Endothelial cell of umbilical vein (primary cell): ENCODE data around the gene PLPP1.

Experiments used
- MYC ChIP-seq: IDR thresholded peaks from one replicate; pipeline ENCODE4 v1.6.1; 2011; ENCODE audit warnings: mild to moderate bottlenecking, low read depth, low read length
- POLR2A ChIP-seq: IDR thresholded peaks from 2 replicates; pipeline ENCODE4 v1.6.1; 2012; ENCODE audit warnings: low read depth, mild to moderate bottlenecking, control low read depth, low read length
- TF ChIP-seq, protein P1 (sequence below): IDR thresholded peaks from 2 replicates; pipeline ENCODE4 v1.6.1; 2011; ENCODE audit not compliant: insufficient read depth, insufficient read length
- TF ChIP-seq, protein P2 (sequence below), 2 donors: IDR thresholded peaks; 1 replicate in 1 of 2; 2 replicates in 1 of 2; pipeline ENCODE4 v1.5.1; 2011; ENCODE audit warnings: low read length in 2 of 2, mild to moderate bottlenecking in 2 of 2, moderate library complexity in 2 of 2, control low read depth in 1 of 2, inconsistent platforms in 1 of 2, low read depth in 1 of 2; ENCODE audit not compliant: insufficient read depth in 1 of 2; ENCODE audit errors: extremely low read depth in 1 of 2

DNA sequence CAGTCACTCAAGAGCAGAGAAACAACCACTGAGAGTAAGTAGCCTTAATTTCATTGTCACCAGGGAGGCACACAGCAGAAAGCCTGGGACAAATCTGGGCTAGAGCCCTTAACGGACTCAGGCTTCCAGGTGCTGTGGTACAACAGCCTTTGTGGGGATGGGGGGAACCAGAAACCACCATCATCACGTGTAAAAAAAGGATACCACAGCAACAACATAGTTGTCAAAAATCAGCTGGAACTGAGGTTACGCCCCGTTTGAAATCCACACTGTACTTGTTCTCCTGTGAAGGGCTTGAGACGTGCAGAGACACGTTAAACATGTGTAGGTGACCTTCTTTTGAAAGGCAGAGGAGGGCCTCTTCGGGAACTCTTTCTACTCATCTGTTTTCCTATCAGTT, 16.6 kb upstream of the PLPP1 start:
- TF ChIP-seq, protein P1, sequence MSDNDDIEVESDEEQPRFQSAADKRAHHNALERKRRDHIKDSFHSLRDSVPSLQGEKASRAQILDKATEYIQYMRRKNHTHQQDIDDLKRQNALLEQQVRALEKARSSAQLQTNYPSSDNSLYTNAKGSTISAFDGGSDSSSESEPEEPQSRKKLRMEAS, result no peak
- no peak for TF ChIP-seq MYC
- no peak for TF ChIP-seq POLR2A
- TF ChIP-seq, protein P2, sequence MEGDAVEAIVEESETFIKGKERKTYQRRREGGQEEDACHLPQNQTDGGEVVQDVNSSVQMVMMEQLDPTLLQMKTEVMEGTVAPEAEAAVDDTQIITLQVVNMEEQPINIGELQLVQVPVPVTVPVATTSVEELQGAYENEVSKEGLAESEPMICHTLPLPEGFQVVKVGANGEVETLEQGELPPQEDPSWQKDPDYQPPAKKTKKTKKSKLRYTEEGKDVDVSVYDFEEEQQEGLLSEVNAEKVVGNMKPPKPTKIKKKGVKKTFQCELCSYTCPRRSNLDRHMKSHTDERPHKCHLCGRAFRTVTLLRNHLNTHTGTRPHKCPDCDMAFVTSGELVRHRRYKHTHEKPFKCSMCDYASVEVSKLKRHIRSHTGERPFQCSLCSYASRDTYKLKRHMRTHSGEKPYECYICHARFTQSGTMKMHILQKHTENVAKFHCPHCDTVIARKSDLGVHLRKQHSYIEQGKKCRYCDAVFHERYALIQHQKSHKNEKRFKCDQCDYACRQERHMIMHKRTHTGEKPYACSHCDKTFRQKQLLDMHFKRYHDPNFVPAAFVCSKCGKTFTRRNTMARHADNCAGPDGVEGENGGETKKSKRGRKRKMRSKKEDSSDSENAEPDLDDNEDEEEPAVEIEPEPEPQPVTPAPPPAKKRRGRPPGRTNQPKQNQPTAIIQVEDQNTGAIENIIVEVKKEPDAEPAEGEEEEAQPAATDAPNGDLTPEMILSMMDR (IDR thresholded peaks at IDR 0.05; ENCODE audit: extremely low read depth in 1 of 2, insufficient read depth in 1 of 2, low read depth in 1 of 2, low read length in 2 of 2), result no peak
